ENCODE measurements around the gene NEMF.
"Not testable (repeated sequence)": the region's sequence is repeated elsewhere in the genome, so short reads cannot be mapped to it uniquely, and the experiment has no call there.

The NEMF gene

DNA sequence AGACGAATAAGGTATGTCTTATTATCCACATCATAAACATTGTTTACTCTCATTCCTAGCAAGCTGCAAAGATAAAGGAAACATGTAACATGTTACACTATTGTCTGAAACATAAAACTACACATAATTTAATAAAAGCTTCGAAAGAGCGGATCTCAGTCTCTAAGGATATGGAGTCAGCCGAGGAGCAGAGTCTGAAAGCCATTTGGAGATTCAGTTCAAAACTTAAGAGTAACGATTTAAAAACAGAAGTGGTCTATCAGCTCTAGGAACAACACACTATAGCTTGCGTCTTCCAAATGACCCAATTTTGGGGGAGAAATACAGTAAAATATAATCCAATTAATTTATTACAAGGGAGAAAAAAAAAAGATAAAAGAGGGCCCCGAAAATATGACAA lies 775 bp downstream of the NEMF start:
- H3K27ac ChIP-seq: peak overlapping the region; percentile 69
- TF ChIP-seq CTCF (IDR thresholded peaks at IDR 0.05) (no peak), ZFX (IDR thresholded peaks at IDR 0.05; ENCODE audit: borderline replicate concordance) (no peak)

DNA sequence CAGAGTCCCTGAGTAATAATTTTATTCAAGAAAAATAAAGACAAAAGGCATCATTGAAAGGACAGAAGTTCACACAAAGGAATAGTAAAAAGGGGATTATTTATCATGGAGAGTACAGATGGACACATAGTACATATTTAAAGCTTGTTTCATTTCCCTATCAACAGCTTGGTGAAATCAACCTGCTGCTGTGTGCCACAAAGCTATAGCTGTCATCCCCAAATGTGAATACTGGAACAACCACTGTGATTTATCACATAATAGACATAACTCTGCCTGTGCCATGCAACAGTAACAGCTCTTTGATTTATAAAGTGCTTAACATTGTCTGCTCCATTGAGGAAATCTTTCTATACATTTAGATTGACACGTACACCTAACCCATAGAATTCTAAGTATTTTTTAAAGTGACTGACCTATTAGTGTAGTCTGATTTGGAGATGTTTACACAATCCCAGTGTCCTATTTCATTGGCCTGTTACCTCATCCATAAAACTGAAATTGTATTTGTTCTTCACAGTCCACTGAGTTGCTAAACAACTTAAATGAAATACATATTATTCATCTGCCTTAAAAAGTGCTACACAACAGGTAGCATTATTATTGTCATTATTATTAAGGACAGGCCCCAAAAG lies 3.3 kb downstream of the NEMF start:
- peak overlapping the region; percentile 59 for H3K27ac ChIP-seq
- TF ChIP-seq CTCF (IDR thresholded peaks at IDR 0.05) (no peak), ZFX (IDR thresholded peaks at IDR 0.05; ENCODE audit: borderline replicate concordance) (no peak)

DNA sequence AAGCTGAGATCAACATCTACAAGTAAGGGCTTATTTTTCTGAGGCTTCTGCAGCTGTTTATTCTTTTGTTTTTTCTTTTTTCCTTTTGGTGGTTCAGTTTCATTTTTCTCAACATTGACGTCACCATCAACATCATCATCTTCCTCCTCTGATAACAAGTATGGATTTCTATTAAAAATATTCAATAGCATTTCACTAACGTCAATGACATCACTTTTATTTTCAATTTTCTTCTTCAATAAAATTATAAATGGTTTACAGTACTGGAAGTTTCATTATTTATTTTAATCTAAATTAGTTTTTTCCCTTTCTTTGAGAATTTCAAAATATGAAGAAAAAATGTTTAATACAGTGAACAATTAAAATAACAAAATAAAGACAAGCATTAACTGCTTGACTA lies 23.9 kb downstream of the NEMF start:
- H3K27ac ChIP-seq: no peak overlapping the region
- TF ChIP-seq ZFX (IDR thresholded peaks at IDR 0.05; ENCODE audit: borderline replicate concordance) (no peak), CTCF (IDR thresholded peaks at IDR 0.05) (no peak)

- TF ChIP-seq CTCF (IDR thresholded peaks at IDR 0.05) (no peak), ZFX (IDR thresholded peaks at IDR 0.05; ENCODE audit: borderline replicate concordance) (no peak)
- H3K27ac ChIP-seq: no peak overlapping the region
Measured at GRCh38 chr14:49820176-49820575, 32.4 kb downstream of the NEMF start.

GRCh38 chr14:49816844-49817243 lies 35.7 kb downstream of the NEMF start:
- H3K27ac ChIP-seq: no peak overlapping the region
- TF ChIP-seq ZFX (IDR thresholded peaks at IDR 0.05; ENCODE audit: borderline replicate concordance) (no peak), CTCF (IDR thresholded peaks at IDR 0.05) (no peak)

DNA sequence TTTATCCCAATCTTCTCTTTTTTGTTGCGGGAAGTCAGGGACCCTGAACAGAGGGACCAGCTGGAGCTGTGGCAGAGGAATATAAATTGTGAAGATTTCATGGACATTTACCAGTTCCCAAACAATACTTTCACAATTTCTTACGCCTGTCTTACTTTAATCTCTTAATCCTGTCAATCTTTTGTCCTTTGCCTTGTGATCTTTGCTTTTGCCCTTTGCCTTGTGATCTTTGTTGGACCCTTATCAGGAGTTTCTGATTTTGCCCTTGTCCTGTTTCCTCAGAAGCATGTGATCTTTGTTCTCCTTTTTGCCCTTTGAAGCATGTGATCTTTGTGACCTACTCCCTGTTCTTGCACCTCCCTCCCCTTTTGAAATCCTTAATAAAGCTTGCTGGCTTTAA lies 36.5 kb downstream of the NEMF start:
- H3K27ac ChIP-seq: not testable (repeated sequence)

- no peak overlapping the region for H3K27ac ChIP-seq
- no peak for TF ChIP-seq ZFX (IDR thresholded peaks at IDR 0.05; ENCODE audit: borderline replicate concordance)
- TF ChIP-seq CTCF (IDR thresholded peaks at IDR 0.05): no peak
Measured at GRCh38 chr14:49808780-49809179, 43.8 kb downstream of the NEMF start.

DNA sequence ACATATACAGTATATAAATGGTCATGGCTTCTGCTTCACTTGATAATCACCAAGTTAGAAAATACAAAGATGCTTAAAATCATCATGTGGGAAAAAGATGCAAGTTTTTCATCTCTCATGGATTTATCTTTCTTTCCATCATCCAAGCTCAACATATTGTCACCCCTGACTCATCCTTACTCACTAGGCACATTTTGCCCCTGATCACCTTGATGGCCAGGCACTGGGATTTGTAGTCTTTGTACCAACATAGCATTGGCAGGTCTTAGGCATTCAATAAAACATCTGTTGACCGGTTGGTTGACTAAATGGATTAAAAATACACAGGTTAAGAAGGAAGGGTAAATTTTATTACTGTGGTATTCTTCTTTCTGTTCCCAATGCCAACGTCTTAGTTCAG lies 56.6 kb downstream of the NEMF start:
- TF ChIP-seq ZFX (IDR thresholded peaks at IDR 0.05; ENCODE audit: borderline replicate concordance) (no peak), CTCF (IDR thresholded peaks at IDR 0.05) (no peak)
- no peak overlapping the region for H3K27ac ChIP-seq
